B cell (primary cell): Measurements from ENCODE around the gene POU5F1. TPM values are rescaled to one million over a fixed set of nuclear protein-coding genes. Genes with fewer than 3 reads are reported as not detected.

ENCODE experiments used
- ATAC-seq: fragments of 200-7000 bp; cut with Tn5 transposase; one replicate; pipeline ENCODE4 v1.10.0; 2021; ENCODE audit warnings: low read depth, mild to moderate bottlenecking, moderate number of reproducible peaks, moderate library complexity
- CTCF ChIA-PET: fragments of 350-600 bp; sonication (Branson Sonifier 250); formaldehyde crosslinking; loops from one replicate; lab custom pipeline; 2021; ENCODE audit warnings: antibody characterized with exemption, inconsistent platforms; lab: Charles Lee
- POLR2A ChIA-PET: fragments of 350-600 bp; sonication (Branson Sonifier 250); formaldehyde crosslinking; loops from one replicate; lab custom pipeline; 2021; ENCODE audit warnings: antibody characterized with exemption; lab: Charles Lee
- DNase-seq: peaks from one replicate; pipeline ENCODE4 v3.0.0; 2013
- H2AFZ ChIP-seq: 2 replicates; pipeline ENCODE4 v1.6.1; 2012; ENCODE audit warnings: mild to moderate bottlenecking, low read depth, low read length; ENCODE audit not compliant: insufficient read depth, poor library complexity, severe bottlenecking
- H3K27ac ChIP-seq, 2 donors: 1 replicate in 1 of 2; 2 replicates in 1 of 2; pipeline ENCODE4 v1.5.1; 2012 to 2013; ENCODE audit warnings: low read length in 2 of 2, mild to moderate bottlenecking in 2 of 2, moderate library complexity in 1 of 2
- H3K27me3 ChIP-seq, 4 experiments: fragments of 200-600 bp in 1 of 4; sonication (generic) in 1 of 4; replicated peaks in 1 of 4; 1 replicate in 2 of 4; 2 replicates in 2 of 4; pipeline versions ENCODE4 v1.6.1 to v1.7.0; 2013 to 2016; ENCODE audit warnings: low read length in 3 of 4, mild to moderate bottlenecking in 2 of 4, mixed read lengths in 1 of 4, moderate library complexity in 1 of 4; ENCODE audit not compliant: insufficient read depth in 4 of 4, control insufficient read depth in 3 of 4; ENCODE audit errors: control extremely low read depth in 1 of 4
- H3K36me3 ChIP-seq, 2 experiments: replicated peaks in 1 of 2; 1 replicate in 1 of 2; 2 replicates in 1 of 2; pipeline versions ENCODE4 v1.6.1 to v1.7.1; 2013; ENCODE audit warnings: low read length in 1 of 2; ENCODE audit not compliant: insufficient read depth in 2 of 2, control insufficient read depth in 1 of 2; ENCODE audit errors: control extremely low read depth in 1 of 2, extremely low read depth in 1 of 2
- H3K4me1 ChIP-seq, 2 donors: fragments of 200-600 bp in 1 of 2; sonication (generic) in 1 of 2; 1 replicate in 1 of 2; 2 replicates in 1 of 2; pipeline versions ENCODE4 v1.5.1 to v1.6.1; 2013 to 2017; ENCODE audit warnings: low read length in 2 of 2; ENCODE audit not compliant: control insufficient read depth in 2 of 2, insufficient read depth in 2 of 2
- H3K4me2 ChIP-seq: replicated peaks from 2 replicates; pipeline ENCODE3; 2012; ENCODE audit warnings: mild to moderate bottlenecking, low read depth, low read length; ENCODE audit not compliant: poor library complexity, severe bottlenecking
- H3K4me3 ChIP-seq, 5 experiments: fragments of 200-600 bp in 1 of 5; sonication (generic) in 1 of 5; 1 replicate in 3 of 5; 2 replicates in 2 of 5; pipeline versions ENCODE4 v1.5.1 to v1.7.0; 2011 to 2016; ENCODE audit warnings: low read length in 4 of 5, mild to moderate bottlenecking in 4 of 5, low read depth in 2 of 5, control low read depth in 1 of 5, moderate library complexity in 1 of 5; ENCODE audit not compliant: insufficient read depth in 1 of 5; ENCODE audit errors: control extremely low read depth in 1 of 5, extremely low read depth in 1 of 5
- H3K79me2 ChIP-seq: fragments of 200-600 bp; sonication (generic); one replicate; pipeline ENCODE4 v1.6.0; 2016; ENCODE audit warnings: low read length; ENCODE audit not compliant: control insufficient read depth, insufficient read depth
- H3K9ac ChIP-seq: fragments of 200-600 bp; sonication (generic); 2 replicates; pipeline ENCODE4 v1.6.1; 2017; ENCODE audit warnings: mild to moderate bottlenecking, low read length, moderate library complexity
- H3K9me3 ChIP-seq, 3 donors: one replicate each; pipeline versions ENCODE4 v1.6.1 to v1.7.1; 2013; ENCODE audit warnings: low read length in 2 of 3; ENCODE audit not compliant: control insufficient read depth in 2 of 3, insufficient read depth in 1 of 3; ENCODE audit errors: control extremely low read depth in 1 of 3
- H4K20me1 ChIP-seq: 2 replicates; pipeline ENCODE4 v1.6.0; 2012; ENCODE audit warnings: mild to moderate bottlenecking, low read length; ENCODE audit not compliant: insufficient read depth, control insufficient read depth, poor library complexity, severe bottlenecking
- H3K27ac Mint-ChIP-seq: one replicate; pipeline ENCODE4 v1.8.0; 2021; ENCODE audit warnings: mixed read lengths
- H3K27me3 Mint-ChIP-seq: one replicate; pipeline ENCODE4 v1.8.0; 2021; ENCODE audit warnings: mixed read lengths
- H3K4me1 Mint-ChIP-seq: one replicate; pipeline ENCODE4 v1.8.0; 2021; ENCODE audit warnings: mixed read lengths
- H3K4me3 Mint-ChIP-seq: one replicate; pipeline ENCODE4 v1.8.0; 2021; ENCODE audit warnings: mixed read lengths
- H3K9me3 Mint-ChIP-seq: one replicate; pipeline ENCODE4 v1.8.0; 2022; ENCODE audit warnings: mixed read lengths; ENCODE audit not compliant: insufficient read depth
- CTCF ChIP-seq: fragments of 200-600 bp; IDR thresholded peaks from one replicate; pipeline ENCODE4 v1.8.0; 2022; ENCODE audit warnings: antibody characterized with exemption, mild to moderate bottlenecking
- EZH2 ChIP-seq: IDR thresholded peaks from 2 replicates; pipeline ENCODE4 v1.6.1; 2012; ENCODE audit warnings: borderline replicate concordance, low read depth, mild to moderate bottlenecking, moderate library complexity, low read length; ENCODE audit not compliant: insufficient read depth, poor library complexity, severe bottlenecking
- WGBS: methylation state at CpG from one replicate; pipeline ENCODE4 v1.1.5; 2013; ENCODE audit warnings: missing lambda C conversion rate; ENCODE audit not compliant: insufficient coverage; 5-methylcytosine and 5-hydroxymethylcytosine counted together
- intact Hi-C: fragments of 100-400 bp; cut with micrococcal nuclease; formaldehyde crosslinking; loops from one replicate; pipeline ENCODE4 v1.10.0; 2022
- polyA plus RNA-seq: library from polyadenylated mRNA; depleted of rRNA; stranded (reverse); fragments of >200 nt; gene quantifications from 2 replicates; pipeline ENCODE4 v1.2.3, GENCODE V29; 2012
- total RNA-seq, 2 donors: library from RNA; stranded (reverse); fragments of 120-200 nt in 1 of 2; gene quantifications; 1 replicate in 1 of 2; 2 replicates in 1 of 2; pipeline versions ENCODE4 v1.2.3 to v1.2.4, GENCODE V29; 2013 to 2022

Gene POU5F1
- total and polyA plus RNA-seq, 2 donors (not counting 1 experiment from before 2014, with no cell fraction given): 0.76 to 0.88 TPM

DNA sequence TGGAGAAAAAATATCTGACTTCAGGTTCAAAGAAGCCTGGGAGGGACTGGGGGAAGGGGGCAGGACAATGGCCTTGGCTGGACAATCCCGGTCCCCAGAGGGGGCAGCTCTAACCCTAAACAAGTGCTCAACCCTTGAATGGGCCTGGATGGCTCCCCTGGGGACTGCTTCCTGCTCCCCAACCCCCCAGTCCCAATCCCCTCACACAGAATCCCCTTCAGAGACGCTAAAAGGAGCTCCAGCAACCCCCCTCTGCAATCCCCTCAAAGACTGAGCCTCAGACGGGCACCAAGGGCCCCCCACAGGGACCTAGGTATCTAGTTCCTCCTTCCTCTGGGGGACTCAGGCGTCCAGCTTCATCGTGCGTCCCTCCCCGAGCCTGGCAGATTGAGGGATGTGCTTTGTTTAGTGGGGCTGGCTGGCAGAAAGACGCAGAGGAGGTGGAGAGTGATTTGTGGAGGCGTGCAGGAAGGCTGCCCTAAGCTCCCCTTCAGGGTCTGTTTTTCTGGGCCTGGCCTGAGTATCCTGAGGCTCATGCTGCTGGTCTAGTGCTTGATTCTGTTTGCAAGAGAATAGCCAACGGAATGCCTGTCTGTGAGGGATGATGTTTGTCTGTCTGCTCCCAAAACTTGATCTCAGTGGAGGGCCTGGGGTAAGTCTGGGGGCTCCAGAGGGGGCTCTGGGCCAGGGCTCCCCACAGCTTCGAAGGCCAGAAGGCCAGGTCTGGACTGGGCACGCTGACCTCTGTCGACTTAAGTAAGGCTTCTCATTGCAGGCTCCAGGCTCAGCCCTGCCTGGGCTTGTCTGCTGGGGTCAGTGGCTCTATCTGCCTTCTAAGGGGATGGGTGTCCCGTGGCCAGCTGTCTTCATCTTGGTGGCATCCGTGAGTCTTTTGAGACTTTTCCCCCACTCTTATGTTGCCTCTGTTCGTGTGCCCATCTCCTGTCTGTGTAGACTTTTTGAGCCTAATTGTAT lies 1.7 kb upstream of the POU5F1 start:
- no peaks in the 10 kb centered on the region for H3K27me3 Mint-ChIP-seq
- H3K27ac Mint-ChIP-seq: no peak overlapping the region
- Histone ChIP-seq H3K4me1 (no peaks in the 10 kb centered on the region), H3K27ac (no peak overlapping the region), H3K36me3 (no peaks in the 10 kb centered on the region), H3K9me3 (no peaks in the 10 kb centered on the region), H3K9ac (no peak overlapping the region), H3K27me3 (no peaks in the 10 kb centered on the region), H4K20me1 (no peaks in the 10 kb centered on the region), H3K4me3 (no peak overlapping the region), H3K4me2 (no peak overlapping the region), H2AFZ (no peak overlapping the region), H3K79me2 (no peaks in the 10 kb centered on the region)
- H3K4me1 Mint-ChIP-seq: no peaks in the 10 kb centered on the region
- WGBS: 82% methylated on average over 10 of the region's 16 CpGs
- TF ChIP-seq EZH2: no peak
- no peak for TF ChIP-seq CTCF
- CTCF ChIA-PET: no interaction called here
- POLR2A ChIA-PET: no interaction called here
- no peaks in the 10 kb centered on the region for H3K9me3 Mint-ChIP-seq
- intact Hi-C loops: no loop called here
- DNase-seq (no peak), ATAC-seq (no peak)
- no peak overlapping the region for H3K4me3 Mint-ChIP-seq
